HS-27A (cell line): ENCODE measurements around the gene MYMX.
"Not testable (repeated sequence)": the region's sequence is repeated elsewhere in the genome, so short reads cannot be mapped to it uniquely, and the experiment has no call there.

Source experiments
- DNase-seq: peaks from one replicate; pipeline ENCODE4 v3.0.0-alpha.2; 2012; ENCODE audit warnings: low read depth, missing footprints

The MYMX gene

DNA sequence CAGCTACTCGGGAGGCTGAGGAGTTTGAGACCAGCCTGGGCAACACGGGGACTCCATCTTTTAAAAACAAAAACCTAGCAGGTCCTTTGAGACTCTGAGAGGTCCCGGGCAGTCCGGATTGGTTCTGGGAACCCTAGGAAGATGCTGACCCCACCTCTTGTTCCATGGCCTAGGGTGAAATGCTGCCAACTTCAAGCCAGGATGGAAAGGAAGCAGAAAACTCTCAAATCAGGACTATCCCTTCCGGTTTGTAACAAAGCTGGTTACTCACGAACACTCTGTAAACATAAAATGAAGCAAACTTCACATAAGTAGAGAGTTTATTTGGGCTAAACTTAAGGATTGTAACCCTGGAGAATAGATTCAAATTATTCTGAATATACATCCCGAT lies 30.1 kb upstream of the MYMX start:
- DNase-seq = no peak

GRCh38 chr6:44188819-44189218 lies 27.9 kb upstream of the MYMX start:
- DNase-seq = no peak

GRCh38 chr6:44189257-44189656 lies 27.5 kb upstream of the MYMX start:
- DNase-seq = no peak

GRCh38 chr6:44190715-44191114 lies 26.0 kb upstream of the MYMX start:
- no peak for DNase-seq

GRCh38 chr6:44192428-44193041 lies 24.2 kb upstream of the MYMX start:
- no peak for DNase-seq

- DNase-seq = no peak
Measured at GRCh38 chr6:44193307-44193910, 23.3 kb upstream of the MYMX start.

GRCh38 chr6:44194326-44194725 lies 22.4 kb upstream of the MYMX start:
- DNase-seq = no peak

- DNase-seq = not testable (repeated sequence)
Measured at GRCh38 chr6:44196351-44196750, 20.4 kb upstream of the MYMX start.

DNA sequence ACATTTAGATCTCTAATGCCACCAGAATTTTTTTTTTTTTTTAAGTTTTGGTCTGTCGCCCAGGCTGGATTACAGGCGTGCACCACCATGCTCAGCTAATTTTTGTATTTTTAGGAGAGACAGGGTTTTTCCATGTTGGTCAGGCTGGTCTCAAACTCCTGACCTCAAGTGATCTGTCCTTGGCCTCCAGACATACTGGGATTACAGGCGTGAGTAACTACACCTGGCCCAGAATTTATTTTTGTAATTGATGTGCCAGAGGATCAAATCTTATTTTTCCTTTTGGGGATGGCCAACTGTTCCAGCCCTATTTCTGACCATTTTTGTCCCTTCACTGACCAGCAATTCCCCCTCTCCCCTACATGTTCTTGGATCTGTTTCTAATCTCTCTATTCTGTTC lies 18.0 kb upstream of the MYMX start:
- DNase-seq = no peak

DNA sequence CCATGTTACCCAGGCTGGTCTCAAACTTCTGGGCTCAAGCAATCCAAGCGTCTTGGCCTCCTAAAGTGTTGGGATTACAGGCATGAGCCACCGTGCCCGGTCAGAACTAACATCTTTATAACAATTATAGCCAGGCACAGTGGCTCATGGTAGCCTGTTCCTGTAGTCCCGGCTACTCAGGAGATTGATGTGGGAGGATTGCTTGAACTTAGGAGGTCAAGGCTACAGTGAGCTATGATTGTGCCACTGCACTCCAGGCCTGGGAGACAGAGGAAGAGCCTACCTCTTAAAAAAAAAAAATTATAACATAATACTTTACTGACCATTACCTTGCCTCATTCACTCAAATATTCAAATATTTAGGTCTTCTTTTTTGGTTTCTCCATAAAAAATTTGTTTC lies 16.8 kb upstream of the MYMX start:
- no peak for DNase-seq

GRCh38 chr6:44201200-44201599 lies 15.5 kb upstream of the MYMX start:
- no peak for DNase-seq

DNA sequence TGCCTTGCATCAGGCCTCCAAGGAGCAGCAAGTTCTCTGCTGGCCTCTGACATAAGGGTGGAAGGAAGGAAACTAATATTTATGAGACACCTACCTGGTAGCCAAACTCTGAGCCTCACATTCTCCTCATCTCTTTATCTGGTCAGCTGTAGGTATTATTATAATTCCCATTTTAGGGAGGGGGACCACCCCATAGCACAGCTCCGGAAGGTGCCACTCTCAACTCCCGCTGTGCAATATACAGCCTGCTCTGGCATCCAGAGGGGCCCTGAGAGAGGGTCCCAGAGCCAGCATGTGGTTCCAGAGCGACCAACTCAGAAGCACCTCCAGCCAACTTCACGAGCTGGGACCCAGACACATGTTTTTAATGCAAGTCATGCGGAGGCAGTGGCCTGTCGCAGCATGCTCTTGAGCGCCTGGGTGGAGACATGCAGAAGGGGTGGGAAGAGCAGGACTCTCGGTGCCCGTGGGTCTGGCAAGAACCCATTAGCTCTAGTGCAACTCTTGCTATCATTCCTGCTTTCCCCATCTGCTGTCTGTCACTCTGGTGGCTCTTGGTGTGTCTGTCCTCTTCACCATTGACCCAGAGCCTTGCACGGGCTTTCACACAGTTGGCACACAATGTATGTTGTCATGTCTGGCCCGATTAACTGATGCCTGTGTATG lies 15.0 kb upstream of the MYMX start:
- DNase-seq = no peak

DNA sequence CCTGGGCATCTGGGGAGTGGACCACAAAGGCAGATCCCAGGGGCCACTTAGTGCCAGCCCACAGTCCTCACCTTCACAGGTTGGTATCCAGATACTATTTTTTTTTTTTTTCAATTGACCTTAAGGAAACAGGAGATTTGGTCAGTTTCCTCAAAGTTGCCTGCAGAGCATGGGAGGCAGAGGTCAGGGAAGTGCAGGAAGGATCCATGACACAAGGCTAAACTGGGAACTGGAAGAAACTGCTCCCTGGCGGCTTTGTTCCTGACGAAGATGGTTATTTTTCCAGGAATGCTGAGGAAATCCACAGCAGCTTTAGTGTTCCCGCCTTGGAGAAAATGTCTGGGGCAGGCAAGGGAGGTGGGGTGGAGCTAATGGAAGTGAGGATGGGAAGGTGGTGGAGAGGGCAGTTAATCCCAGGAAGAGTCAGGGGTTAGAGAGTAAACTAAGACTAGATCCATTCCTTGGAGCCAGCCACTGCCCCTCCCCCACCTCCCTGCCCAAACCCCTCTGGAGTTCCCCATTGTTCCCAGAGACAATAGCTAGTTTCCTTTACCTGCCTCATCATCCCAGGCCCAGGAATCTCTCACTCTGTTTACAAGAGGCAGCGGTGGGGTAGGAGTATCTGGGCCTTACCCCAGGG lies 14.3 kb upstream of the MYMX start:
- no peak for DNase-seq

DNA sequence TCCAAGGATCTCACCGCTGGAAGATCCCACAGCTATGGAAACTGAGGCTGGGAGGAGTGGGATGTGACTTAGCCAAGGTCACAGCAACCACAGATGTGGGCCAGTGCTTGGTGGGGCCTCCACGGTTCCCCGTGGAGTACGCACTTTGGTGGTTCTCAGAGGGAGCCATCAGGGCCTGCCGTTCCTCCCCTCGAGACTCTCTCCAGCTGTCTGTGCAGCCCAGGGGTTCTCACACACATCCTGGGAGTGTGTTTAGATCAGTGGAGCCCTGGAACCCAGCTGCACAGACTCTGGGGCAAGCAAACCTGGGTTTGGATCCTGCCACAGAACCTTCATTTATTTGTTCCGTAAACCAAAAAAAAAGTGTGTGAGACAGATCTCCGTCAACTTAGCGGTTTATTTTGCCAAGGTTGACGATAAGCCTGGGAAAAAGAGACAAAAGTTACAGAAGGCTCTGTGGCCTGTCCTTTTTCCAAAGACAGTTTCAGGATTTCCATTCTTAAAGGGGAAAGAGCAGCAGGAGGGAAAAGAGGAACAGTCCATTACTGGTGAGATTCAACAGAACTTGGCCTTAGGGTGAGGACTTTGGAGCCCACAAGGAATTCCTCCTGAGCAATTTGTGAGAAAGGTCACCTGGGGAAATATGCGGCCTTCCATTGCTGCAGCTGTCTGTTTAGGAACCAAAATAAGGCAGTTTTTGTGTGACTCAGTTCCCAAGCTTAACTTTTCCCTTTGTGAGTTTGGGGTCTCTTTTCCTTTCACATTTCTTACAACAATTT lies 13.6 kb upstream of the MYMX start:
- no peak for DNase-seq

GRCh38 chr6:44203955-44204354 lies 12.8 kb upstream of the MYMX start:
- no peak for DNase-seq

DNA sequence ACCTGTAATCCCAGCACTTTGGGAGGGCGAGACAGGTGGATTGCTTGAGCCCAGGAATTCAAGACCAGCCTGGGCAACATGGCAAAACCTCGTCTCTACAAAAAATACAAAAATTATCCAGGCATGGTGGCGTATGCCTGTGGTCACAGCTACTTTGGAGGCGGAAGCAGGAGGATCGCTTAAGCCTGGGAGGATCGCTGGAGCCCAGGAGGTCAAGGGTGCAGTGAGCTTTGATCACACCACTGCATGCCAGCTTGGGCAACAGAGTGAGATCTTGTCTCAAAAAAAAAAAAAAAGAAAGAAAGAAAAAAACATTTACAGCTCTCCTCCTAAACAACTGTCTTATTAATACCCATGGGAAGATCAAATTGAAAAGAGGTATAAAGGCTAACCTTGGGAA lies 8.8 kb upstream of the MYMX start:
- no peak for DNase-seq

DNA sequence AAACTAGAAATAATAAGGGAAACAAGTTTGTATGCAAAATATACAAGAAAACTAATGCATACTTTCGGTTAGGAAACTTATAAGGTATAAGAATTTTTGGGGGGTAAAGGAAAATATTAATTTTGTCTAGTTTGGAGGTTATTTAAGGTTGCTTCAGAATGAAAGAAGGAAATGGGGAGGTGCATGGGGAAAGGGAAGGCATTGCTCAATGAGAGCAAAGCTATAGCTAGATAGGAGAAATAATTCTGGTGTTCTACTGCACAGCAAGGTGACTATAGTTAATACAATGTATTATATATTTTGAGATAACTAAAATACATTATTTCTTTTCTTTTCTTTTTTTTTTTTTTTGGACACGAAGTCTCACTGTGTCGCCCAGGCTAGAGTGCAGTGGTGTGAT lies 5.4 kb upstream of the MYMX start:
- no peak for DNase-seq

DNA sequence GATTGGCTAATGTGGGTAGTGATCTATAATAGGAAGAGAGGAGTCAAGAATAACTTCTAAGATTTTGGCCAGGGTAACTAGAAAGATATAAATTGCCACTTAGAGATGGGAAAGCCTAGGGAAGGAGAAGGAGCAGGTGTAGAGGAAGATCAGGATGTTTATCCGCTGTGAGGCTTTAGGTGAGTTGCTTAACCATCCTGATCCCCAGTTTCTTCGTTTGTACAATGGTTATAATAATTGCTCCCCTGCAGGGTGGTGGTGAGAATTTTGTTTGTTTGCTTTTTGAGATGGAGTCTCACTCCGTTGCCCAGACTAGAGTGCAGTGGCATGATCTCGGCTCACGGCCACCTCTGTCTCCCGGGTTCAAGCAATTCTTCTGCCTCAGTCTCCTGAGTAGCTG lies 2.4 kb upstream of the MYMX start:
- DNase-seq = no peak

DNA sequence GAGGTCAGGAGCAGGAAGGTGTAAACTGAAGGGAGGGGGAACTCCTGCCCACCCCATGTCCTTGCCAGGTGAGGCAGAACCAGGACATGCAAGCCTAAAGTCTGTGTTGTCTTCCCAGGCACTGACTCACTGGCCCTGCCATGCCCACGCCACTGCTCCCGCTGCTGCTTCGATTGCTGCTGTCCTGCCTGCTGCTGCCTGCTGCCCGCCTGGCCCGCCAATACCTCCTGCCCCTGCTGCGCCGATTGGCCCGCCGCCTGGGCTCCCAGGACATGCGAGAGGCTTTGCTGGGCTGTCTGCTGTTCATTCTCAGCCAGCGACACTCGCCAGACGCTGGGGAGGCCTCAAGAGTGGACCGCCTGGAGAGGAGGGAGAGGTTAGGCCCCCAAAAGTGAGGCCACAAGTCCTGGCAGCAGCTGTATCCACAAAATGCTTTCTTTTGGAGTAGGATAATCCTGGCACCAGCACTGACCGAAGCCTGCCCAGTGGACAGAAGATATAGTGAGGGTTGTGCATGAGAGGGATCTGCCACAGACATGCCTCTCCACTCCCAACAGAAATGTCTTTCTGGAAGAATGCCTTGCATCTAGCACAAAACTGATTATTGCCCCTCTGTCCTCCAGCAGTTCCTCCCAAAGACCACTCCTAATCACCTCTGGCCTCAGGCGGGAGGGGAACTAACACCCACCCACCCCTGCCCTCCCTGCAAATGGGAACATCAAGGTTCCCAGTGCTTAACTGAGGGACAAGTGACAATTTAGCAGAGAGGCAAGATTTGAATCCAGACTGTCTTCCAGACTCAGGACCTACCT lies 812 bp downstream of the MYMX start:
- no peak for DNase-seq

DNA sequence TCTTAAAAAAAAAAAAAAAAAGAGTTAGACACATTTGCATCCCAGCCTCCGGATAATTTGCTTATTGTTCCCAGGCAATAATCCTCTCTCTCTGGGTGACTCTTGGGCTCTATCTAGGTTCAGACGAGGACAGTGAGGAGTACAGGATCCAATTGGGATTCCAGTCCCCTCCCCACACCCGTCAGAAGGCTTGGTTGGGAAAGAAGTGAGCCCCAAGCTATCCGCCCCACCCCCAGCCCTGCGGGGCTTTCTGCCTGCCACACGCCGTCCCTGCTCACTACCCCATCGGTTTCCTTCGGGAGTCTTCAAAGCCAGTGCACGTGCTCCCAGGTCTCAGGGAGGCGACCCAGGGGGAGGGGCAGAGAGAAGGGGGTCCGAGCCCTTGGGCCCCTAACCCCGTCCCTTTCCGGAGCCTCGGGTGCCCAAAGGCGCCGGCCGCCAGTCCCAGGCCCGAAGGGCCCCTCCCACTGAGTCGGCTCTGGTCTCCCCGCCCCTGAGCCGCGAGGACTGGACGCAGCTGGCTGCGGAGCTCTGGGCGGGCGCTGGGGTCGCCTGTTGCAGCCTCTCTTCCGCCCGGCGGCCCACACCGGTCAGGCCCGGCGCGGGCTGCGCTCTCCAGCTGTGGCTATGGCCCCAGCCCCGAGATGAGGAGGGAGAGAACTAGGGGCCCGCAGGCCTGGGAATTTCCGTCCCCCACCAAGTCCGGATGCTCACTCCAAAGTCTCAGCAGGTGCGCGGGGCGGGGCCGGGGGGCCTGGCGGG lies 2.5 kb downstream of the MYMX start:
- no peak for DNase-seq
